ENCODE results near the gene BGN.

Gene BGN

DNA sequence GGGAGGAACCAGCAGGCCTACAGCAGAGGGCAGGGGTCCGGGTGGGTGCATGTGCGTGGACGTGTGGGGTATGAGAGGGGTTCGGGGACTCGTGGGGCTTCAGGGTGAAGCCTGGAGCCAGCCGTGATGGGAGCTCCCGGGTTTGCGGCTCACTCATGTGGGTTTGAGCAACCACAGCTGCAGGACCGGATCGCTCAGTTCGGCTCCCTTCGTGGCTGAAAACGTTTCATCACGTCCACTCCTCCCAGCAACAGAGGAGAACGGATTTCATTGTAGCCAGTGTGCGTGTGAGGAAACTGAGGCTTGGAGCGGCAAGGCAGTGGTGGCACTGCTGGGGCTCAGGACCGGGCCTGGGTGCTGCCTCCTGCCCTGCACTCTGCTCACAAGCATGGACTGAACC is 10.6 kb downstream of the BGN start:
- no peak for DNase-seq (ENCODE audit: low read depth)

DNA sequence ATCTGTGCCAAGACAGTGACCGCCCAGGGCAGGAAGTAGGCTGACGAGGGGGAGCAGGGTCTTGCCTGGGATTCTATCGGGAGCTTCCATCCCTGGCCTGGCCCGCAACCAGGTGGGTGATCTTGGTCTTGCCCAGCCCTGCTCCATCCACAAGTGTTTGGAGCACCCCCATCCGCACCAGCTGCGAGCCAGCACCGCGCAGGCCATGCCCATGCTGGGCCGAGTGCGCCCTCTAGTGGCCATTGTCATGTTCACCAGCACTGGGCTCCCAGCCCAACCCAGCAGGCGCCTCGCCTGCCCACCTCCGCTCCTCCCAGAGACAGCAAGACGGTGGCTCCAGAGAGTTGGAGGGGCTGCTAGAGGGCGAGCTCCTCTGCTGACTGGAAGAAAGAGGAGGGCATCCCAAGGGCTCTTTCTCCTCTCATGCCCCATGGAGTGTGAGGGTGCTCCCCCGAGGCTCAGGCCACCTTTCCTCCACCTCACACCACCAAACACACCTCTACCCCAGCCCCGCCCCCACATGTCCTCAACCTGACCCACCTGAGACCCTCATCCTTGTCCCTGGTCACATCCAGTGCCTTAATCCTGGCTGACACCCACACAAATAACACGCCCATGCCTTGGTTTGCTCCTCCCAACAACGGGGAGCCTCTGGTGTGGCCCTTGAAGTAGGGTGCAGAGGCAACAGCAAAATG is 12.9 kb downstream of the BGN start:
- peak; percentile 46 for DNase-seq (ENCODE audit: low read depth)

DNA sequence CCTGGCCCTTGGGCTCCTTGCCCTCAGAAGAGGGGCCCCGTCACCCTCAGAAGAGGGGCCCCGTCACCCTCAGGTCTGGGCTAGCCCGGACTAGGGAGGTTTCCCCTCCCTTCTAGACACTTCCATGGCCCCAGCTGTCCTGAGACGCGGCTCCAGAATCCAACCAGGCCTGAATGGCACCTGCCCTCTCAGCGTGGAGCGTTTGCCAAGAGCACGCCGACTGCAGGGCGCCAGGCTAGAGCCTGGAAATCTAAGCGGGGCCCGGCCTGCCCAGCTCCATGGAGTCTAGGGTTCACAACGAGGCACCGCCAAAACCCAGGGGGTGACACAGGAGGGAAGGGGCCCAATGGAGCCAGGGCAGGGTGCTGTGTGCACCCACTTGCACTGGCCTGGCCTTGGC is 14.8 kb downstream of the BGN start:
- no peak for DNase-seq (ENCODE audit: low read depth)

DNA sequence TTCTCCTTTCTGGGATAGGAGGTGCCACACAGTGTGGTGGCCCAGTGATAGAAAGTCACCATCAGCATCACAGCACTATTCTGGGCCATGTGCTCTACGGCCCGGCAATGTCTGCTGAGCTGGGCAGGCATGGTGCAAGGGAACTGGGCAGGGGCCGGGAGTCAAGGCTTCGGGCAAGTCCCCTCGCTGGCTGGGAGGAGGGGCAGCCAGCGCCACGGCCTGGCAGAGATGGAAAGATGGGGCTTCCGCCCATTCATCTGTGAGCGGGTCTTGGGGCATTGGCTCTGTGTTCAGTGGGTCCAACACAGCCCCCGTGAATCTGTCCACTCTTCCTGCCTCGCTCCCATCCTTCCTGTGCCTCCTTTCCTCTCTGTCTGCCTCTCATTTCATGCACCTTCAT is 15.6 kb downstream of the BGN start:
- no peak for DNase-seq (ENCODE audit: low read depth)

DNA sequence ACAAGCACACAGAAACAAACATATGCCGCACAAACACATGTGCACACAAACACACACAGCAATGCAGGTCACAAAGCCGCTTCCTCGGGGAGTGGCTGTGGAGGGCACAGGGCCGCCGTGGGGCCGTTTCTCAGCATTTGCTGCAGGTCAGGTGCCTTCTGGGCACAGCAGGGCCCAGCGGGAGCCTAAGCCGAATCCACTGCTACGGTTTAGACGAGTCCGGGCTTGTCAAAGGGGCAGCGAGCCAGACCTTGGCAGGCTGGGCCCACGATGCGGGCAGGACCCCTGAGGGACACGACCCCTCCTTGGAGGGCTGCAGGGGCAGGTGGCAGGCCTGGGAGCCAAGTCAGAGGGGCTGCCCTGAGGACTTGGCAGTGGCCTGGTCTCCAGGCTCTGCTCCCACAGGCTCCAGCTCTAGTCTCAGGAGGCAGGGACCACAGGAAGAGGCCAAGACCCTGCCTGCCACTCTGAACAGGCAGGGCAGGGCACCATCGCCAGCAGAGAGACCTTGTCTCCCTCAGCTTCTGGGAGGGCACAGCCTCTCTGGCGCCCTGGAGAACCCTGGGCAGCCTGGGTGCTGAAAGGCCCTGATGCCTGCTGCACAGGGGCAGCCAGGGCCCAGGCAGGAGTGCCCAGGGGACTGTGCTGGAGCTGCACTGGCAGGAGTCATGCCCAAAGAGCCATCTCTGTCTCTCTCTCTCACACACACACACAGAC is 17.2 kb downstream of the BGN start:
- DNase-seq (ENCODE audit: low read depth): no peak

DNA sequence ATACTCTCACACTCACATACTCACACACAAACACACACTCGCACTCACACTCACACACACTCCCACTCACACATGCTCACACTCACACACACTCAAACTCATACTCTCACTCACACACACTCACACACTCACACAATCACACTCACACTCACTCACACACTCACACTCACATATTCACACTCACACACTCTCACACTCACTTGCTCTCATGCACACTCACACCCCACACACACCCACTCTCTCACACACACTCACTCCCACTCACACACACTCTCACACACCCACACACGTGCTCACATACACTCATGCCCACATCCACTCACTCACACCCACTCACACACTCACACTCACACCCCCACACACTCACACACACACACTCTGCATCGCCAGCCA is 17.7 kb downstream of the BGN start:
- DNase-seq (ENCODE audit: low read depth): no peak

DNA sequence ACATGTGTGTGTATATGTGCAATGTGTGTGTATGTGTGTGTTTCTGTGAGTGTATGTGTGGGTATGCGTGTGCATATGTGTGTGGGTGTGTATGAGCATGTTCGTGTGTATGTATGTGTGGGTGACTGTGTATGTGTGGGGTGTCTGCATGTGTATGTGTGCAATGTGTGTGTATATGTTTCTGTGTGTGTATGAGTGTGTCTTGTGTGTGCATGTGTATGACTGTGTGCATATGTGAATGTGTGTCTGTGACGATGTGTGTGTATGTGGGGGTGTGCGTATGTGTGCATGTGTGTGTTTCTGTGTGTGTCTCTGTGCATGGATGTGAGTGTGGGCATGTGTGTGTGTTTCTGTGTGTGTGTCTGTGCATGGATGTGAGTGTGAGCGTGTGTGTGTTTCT is 18.5 kb downstream of the BGN start:
- DNase-seq (ENCODE audit: low read depth): no peak

DNA sequence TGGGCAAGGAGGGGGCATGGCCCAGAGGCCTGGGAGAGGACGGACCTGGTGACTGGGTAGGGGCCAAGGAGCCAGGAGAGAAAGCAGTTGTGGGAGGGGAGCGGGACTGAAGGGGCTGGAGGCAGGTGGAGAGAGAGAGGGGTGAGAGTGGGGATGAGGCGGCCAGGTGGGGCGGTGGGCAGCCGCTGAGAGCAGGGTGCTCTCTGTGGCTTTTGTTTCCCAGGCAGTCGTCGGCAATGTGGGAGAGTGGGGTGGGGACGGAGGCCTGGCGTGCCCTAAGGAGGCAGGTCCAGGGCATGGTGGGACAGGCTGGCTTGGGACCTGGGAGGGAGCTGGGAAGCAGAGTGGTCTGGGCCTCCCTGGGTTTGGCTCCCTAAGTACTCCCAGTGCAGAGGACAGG is 19.5 kb downstream of the BGN start:
- no peak for DNase-seq (ENCODE audit: low read depth)

DNA sequence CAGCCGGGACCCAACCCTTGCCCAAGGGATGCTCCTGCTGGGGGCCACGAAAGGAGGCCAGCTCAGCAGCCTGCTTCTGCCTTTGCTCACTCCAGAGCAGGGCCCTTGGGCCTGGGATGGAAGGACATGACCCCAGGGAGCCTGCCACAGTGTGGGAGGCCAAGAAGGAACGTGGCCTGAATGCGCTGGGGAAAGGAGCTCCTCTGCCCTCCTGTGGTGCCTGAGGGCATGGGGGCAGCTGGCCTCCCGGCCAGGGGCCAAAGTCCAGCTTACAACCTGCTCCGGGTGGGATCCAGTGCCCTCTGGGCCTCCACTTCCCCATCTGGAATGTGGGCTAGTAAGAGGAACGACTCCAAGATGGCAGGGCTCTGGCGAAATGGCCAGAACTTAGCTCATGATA is 20.7 kb downstream of the BGN start:
- no peak for DNase-seq (ENCODE audit: low read depth)

DNA sequence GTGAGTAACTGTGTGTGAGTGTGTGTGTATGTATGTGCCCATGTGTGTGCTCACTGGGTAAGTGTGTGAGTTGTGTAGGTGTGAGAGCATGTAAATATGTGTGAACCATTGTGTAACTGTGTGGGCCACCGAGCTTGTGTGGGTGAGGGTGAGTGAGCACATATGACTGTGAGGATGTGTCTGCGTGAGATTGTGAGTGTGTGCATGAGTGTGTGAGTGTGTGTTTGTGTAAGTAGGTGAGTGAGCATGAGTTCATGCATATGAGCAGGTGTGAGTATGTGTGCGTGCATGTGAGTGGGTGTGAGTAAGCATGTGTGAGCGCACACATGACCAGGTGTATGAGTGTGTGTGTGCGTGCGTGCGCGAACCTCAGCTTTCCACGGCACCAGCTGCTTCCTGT is 21.3 kb downstream of the BGN start:
- no peak for DNase-seq (ENCODE audit: low read depth)

DNA sequence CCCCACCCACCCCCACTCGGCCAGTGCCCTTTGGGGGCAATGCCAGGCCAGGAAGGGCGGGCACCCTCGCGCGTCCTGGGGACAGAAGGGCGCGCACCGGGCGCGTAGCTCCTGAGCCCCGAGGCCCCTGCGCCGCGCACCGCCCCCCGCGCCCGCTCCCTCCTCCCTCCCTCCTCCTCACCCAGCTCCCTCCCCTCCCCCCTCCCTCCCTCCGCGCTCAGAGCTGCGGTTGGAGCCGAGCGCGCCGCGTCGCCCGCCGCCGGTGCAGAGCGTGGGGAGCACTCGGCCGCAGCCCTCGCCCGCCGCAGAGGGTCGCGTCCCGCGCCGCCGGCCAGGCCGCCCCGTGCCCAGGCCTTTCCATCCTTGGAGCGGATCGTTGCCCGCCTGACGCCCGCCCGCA is 22.6 kb downstream of the BGN start, which contains the start of gene ATP2B3:
ATP2B3 (plus strand) TSS at position 220 of the 400 bp plus-strand sequence. CDS start 18,606 bp downstream, outside the sequence.
- no peak for DNase-seq (ENCODE audit: low read depth)

DNA sequence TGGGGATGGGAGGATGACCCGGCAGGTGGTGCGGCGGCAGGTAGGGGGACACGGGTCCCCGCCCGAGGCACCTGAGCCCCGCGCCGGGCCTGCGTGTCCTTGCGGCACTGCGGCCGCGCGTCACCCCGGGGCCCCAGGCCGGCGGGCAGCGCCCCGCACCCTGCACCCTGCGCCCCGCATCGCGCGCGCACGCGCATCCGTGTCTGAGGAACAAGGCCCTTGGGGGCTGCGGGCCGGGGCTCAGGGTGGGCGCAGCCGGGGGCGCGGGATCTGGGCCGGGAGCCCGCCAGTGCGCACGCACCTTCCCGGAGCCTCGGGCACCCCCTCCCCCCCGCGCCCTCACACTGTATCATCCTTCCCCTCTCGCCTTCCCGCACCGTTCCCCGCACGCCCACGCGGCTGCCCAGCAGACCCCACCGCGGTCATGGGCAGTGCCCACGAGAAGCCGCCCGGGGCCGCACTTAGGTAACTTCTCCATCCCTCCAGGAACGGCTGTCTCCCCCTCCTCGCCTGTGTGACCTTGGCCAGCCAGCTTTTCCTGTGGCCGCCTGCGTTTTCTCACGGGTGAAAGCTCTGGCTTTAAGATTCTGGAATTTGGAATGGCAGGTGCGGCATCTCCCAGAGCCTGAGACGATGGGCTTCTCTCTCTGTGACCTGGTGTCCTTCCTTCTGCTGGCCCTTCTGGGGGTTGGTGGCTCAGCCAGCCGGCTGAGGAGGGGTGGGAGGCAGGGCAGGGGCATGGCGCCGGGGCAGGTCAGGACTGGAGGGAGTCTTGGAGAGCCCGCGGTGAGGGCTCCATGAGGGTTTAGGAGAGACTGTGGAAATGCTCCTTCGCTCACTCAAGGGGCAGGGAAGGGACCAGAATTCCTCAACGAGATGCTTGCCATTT is 23.4 kb downstream of the BGN start:
- DNase-seq (ENCODE audit: low read depth): no peak

DNA sequence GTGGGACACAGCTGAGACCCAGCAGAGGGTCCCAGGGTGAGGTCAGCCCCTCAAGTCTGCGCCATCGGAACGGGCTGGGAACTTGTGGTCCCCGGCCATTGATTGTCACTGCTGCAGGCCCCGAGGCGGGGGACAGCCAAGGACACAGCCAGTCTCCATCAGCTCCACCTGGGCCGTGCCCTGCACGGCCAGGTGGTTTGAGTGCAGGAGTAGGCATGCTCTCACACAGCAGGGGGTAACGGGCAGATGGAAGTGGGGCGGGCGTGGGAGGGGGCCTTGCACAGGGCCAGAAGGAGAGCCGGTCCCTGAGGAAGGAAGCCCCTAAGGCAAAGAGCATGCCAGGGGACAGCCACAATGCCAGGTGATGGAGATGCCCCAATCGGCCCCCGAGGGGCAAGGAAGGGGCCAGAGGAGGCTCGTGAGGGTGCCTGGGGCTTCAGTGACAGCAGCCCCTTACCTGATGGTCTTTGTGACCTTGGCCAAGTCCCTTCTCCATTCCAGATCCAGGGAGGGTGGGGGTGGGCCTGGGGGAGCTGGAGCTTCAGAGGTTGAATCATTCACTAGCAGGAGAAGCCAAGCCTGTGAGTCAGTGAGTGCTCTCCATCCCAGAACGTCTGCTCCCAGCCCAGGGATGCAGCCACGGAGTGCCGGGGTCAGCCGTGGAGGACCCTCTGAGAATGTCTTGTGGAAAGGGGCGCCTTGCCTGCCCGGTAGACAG is 24.9 kb downstream of the BGN start:
- DNase-seq (ENCODE audit: low read depth): no peak

DNA sequence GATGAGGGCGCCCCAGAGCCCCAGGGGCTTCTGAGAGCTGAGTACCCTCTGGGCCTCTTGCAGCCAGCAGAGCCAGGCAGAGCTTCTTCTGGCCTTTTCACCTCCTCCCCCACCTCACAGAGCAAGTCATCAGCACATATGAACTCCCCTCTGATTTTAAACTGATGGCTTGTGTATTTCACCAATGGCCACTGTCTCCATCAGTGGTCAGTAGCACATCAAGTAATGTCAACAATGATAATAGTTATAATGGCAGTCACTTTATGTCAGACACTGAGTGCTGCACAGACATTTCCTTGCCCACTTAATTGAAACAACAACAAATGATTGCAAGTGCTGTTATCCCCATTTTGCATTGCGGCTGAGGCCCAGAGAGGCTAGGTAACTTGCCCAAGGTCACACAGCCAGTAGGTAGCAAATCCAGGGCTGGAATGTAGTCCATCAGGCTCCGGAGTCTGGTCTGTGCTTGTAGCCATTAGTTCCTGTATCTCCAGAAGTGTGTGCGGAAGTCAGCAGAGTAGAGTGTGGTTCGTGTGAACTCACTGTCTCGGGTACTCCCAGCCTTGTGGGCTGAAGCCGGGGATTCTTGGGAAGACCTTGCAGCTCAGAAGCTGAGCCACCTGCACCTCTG is 25.6 kb downstream of the BGN start:
- DNase-seq (ENCODE audit: low read depth): no peak

DNA sequence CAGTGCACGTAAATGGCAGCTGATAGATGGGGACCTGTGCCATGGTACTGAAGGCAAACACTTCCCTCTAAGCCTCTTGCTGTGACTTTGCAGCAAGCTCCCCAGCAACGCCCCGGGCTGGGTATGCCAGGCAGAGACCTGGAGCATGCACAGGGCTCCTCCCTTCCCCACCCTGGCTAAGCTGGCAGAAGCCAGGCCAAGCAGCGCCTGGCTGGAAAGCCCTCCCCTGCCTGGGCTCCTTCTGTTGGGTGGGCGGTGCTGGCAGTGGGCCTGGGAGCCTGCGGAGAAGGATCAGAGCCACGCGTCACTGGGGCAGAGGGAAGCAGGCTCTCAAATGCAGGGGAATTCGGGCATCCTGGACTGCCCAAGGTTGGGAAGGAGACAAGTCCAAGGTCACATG is 26.3 kb downstream of the BGN start:
- no peak for DNase-seq (ENCODE audit: low read depth)

DNA sequence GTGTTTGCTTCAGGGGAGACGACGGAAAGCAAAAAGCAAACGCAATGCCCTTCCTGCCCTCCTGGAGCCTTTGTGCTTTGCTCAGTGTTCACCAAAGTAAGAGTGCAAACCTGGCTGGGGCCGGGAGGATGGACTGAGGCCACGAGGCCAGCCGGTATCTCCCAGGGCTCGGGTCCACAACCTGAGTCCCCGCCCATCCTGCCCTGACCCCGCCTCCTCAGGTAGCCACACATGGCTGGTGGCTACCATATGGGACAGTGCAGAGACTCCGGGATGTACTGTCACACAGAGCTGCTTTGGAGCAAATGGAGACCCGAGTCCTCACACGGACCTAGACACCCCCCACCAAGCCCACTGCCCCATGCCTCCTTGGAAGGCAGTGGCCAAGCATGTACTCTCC is 27.5 kb downstream of the BGN start:
- no peak for DNase-seq (ENCODE audit: low read depth)

DNA sequence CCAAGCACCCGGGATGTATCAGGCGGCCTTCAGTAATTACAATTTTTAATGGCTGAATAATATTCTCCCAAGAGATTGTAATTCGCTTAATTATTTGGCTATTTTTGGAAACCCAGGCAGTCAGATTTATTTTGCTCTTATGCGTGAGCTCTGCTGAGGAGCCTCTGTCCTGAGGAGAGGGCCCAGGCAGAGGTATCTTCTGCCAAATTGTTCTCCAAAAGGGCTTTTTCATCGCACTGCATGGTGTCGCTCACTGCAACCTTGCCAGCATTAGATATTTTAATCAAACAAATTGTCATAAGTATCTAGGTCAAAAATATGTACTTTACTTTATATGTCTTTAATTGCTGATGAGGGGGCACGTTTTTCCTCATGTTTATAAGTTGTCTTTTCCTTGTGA is 28.5 kb downstream of the BGN start:
- no peak for DNase-seq (ENCODE audit: low read depth)

DNA sequence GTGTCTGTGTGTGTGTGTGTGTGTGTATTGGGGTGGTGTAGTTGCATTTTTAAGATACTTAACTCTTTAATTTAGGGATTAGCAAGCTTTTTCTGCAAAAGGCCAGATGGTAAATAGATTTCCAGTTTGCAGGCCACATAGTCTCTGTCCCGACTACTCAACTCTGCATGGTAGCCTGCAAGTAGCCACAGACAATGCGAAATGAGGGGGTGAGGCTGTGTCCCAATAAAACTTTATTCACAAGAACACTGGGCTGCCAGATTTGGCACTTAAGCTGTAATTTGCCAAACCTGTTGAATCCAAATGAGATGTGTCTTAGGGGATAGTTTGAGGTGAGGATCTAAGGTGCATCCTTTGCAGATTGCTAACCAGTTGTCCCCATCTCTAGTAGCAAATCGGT is 29.5 kb downstream of the BGN start:
- DNase-seq (ENCODE audit: low read depth): no peak

DNA sequence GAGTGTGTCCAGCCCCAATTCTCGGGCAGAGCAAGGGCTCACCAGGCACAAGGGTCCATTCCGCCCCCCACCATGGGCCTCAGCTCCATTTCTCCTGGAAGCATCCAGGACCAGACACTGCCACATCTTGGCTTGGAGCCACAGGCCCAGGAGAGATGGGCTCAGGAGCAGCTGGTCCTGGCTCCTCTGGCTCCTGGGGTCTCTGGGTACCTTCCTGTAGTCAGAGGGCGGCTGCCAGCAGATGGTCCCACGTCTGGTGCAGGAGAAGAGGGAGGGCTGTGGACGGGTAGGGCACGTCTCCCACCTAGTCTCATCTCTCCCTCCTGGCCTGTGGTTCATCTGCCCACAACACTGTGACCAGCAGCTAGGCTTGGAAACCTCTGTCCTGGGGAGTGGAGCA is 30.7 kb downstream of the BGN start:
- no peak for DNase-seq (ENCODE audit: low read depth)

DNA sequence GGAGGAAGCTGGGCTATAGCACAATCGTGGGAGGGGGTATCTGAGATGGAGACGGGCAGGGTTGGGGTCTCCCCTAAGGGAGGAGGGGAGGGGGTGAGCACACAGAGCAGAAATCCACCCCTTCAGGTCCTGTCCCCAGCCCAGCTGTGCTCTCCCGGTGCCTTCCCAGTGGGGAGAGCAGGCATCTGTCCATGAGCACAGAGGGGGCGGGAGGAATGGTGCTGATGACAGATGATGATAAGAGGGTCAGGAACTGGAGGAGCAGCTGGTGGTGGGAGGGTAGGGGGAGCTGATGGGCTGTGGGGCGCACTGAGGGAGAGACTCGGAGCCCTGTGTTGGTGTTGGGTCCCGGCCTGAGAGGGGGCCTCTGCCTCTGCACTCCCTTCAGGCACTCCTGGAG is 31.3 kb downstream of the BGN start:
- no peak for DNase-seq (ENCODE audit: low read depth)

DNA sequence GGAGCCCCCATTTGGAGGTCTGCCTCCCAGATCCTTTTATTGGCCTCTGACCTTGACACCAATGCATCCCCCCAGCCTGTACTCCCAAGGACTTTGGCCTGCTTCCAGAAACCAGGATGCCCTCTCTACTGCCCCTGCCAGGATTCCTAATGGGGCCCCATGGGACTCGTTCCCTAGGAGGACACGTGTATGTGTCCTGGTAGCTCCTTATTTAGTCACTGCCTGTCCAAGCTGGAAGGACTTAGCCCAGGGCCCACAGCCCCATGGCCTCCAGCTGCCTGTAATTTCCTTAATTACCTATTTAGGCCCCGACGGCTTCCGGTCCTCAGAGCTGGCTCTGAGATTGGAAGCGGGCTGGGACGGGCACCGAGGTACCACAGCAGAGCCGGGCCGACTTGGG is 32.0 kb downstream of the BGN start:
- DNase-seq (ENCODE audit: low read depth): no peak

DNA sequence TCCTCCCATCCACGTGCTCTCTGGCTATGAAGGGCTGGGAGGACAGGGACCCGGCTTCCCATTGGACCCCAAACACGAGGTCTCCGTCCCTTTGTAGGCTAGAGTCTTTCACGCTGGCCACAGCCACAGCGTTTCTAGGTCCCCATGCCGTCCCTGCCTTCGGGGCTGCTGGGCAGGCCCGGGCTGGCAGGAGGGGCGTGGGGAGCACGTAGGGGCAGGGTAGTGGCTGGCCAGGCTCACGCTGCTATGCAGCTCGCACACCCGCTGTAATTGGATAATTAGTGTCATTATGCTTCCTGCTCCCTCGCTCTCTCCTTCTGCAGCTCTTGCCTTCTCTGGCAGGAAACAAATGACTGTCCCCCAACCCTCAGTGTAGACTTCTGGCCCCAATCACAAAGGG is 32.4 kb downstream of the BGN start:
- DNase-seq (ENCODE audit: low read depth): no peak
